Measurements from ENCODE around the gene SPOCK1.

GRCh38 chr5:137488974-137489373, 10.2 kb downstream of the SPOCK1 start:
- no peak for TF ChIP-seq EZH2 (IDR thresholded peaks at IDR 0.05; ENCODE audit: low read length, unreplicated experiment)
- TF ChIP-seq CTCF (conservative IDR thresholded peaks at IDR 0.05; ENCODE audit: low read depth, low read length), result no peak
- TF ChIP-seq EZH2phosphoT487 (IDR thresholded peaks at IDR 0.05; ENCODE audit: borderline replicate concordance, low read length), result no peak
